Fibroblast of mammary gland (primary cell): ENCODE results near the gene COL23A1.

Source experiments
- DNase-seq: peaks from one replicate; pipeline ENCODE4 v3.0.0-alpha.2; 2010; ENCODE audit warnings: low read depth
- H3K4me3 ChIP-seq: 2 replicates; pipeline ENCODE4 v1.5.1; 2011; ENCODE audit warnings: low read depth, mild to moderate bottlenecking, low read length, moderate library complexity; ENCODE audit not compliant: control insufficient read depth
- CTCF ChIP-seq: conservative IDR thresholded peaks from 2 replicates; pipeline ENCODE4 v1.5.1; 2011; ENCODE audit warnings: low read depth, low read length, inconsistent platforms; ENCODE audit not compliant: control insufficient read depth, insufficient read depth

The COL23A1 gene

GRCh38 chr5:178204935-178205748 is 385.1 kb downstream of the COL23A1 start:
- H3K4me3 ChIP-seq = peak overlapping the region; percentile 83
- peak; percentile 75 for DNase-seq
- no peak for TF ChIP-seq CTCF

- H3K4me3 ChIP-seq = peak within 1 kb of the TSS; percentile 83
- DNase-seq = peak; percentile 96
- TF ChIP-seq CTCF = no peak
These were observed 385.8 kb downstream of the COL23A1 start, which contains the start of gene HNRNPAB for GRCh38 chr5:178204182-178204934. TSS of gene HNRNPAB (plus strand) at chr5:178204533. CDS start at chr5:178204838, 305 bp downstream.

- H3K4me3 ChIP-seq = peak overlapping the region; percentile 83
- no peak for DNase-seq
- no peak for TF ChIP-seq CTCF
These were observed 386.5 kb downstream of the COL23A1 start for GRCh38 chr5:178203670-178204181.

- no peak for TF ChIP-seq CTCF
- no peak for DNase-seq
- H3K4me3 ChIP-seq = no peak overlapping the region
These were observed 387.7 kb downstream of the COL23A1 start for GRCh38 chr5:178202541-178202940.

GRCh38 chr5:178201927-178202235 is 388.3 kb downstream of the COL23A1 start:
- H3K4me3 ChIP-seq = no peak overlapping the region

GRCh38 chr5:178201221-178201926 is 388.8 kb downstream of the COL23A1 start:
- TF ChIP-seq CTCF = no peak
- no peak overlapping the region for H3K4me3 ChIP-seq
- DNase-seq = no peak

More at GRCh38 chr5:178201927-178202235, 388.3 kb downstream of the COL23A1 start:
- no peak for DNase-seq
- no peak for TF ChIP-seq CTCF
